ENCODE measurements around the gene TNNT2. TPM values are rescaled to one million over a fixed set of nuclear protein-coding genes. Genes with fewer than 3 reads are reported as not detected.

TNNT2 gene
- total RNA-seq, 1 experiment from 2014 or later, result not detected

DNA sequence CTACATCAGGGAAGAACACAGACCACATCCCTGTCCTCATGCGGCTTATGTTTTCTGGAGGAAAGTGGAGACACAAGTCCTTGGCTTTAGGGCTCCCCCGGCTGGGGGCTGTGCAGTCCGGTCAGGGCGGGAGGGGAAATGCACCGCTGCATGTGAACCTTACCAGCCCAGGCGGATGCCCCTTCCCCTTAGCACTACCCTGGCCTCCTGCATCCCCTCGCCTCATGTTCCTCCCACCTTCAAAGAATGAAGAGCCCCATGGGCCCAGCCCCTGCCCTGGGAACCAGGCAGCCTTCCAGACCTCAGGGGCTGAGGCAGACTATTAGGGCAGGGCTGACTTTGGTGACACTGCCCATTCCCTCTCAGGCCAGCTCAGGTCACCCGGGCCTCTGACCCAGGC lies 45.5 kb downstream of the TNNT2 start:
- DNase-seq (ENCODE audit: low read depth, low spot score) (no peak), ATAC-seq (no peak)
- Histone ChIP-seq H3K9me3 (ENCODE audit: control insufficient read depth, insufficient read depth, low read depth, low read length) (no peaks in the 10 kb centered on the region), H3K4me1 (ENCODE audit: control insufficient read depth, insufficient read depth, low read length) (no peaks in the 10 kb centered on the region), H3K4me3 (ENCODE audit: low read depth in 2 of 2, low read length in 2 of 2) (no peak overlapping the region), H3K27me3 (ENCODE audit: control insufficient read depth, insufficient read depth, low read length) (no peaks in the 10 kb centered on the region), H3K27ac (ENCODE audit: low read length) (no peak overlapping the region), H3K36me3 (ENCODE audit: control insufficient read depth, insufficient read depth, low read length) (no peaks in the 10 kb centered on the region)
- POLR2A ChIA-PET, result no interaction called here
- no peak for TF ChIP-seq TCF7L2 (IDR thresholded peaks at IDR 0.05; ENCODE audit: low read depth, low read length)
- TF ChIP-seq, protein P1, sequence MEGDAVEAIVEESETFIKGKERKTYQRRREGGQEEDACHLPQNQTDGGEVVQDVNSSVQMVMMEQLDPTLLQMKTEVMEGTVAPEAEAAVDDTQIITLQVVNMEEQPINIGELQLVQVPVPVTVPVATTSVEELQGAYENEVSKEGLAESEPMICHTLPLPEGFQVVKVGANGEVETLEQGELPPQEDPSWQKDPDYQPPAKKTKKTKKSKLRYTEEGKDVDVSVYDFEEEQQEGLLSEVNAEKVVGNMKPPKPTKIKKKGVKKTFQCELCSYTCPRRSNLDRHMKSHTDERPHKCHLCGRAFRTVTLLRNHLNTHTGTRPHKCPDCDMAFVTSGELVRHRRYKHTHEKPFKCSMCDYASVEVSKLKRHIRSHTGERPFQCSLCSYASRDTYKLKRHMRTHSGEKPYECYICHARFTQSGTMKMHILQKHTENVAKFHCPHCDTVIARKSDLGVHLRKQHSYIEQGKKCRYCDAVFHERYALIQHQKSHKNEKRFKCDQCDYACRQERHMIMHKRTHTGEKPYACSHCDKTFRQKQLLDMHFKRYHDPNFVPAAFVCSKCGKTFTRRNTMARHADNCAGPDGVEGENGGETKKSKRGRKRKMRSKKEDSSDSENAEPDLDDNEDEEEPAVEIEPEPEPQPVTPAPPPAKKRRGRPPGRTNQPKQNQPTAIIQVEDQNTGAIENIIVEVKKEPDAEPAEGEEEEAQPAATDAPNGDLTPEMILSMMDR (IDR thresholded peaks at IDR 0.05), result no peak
- no peak for TF ChIP-seq SIN3A (IDR thresholded peaks at IDR 0.05; ENCODE audit: borderline replicate concordance, insufficient read depth, low read depth, low read length)
- TF ChIP-seq, protein P2, sequence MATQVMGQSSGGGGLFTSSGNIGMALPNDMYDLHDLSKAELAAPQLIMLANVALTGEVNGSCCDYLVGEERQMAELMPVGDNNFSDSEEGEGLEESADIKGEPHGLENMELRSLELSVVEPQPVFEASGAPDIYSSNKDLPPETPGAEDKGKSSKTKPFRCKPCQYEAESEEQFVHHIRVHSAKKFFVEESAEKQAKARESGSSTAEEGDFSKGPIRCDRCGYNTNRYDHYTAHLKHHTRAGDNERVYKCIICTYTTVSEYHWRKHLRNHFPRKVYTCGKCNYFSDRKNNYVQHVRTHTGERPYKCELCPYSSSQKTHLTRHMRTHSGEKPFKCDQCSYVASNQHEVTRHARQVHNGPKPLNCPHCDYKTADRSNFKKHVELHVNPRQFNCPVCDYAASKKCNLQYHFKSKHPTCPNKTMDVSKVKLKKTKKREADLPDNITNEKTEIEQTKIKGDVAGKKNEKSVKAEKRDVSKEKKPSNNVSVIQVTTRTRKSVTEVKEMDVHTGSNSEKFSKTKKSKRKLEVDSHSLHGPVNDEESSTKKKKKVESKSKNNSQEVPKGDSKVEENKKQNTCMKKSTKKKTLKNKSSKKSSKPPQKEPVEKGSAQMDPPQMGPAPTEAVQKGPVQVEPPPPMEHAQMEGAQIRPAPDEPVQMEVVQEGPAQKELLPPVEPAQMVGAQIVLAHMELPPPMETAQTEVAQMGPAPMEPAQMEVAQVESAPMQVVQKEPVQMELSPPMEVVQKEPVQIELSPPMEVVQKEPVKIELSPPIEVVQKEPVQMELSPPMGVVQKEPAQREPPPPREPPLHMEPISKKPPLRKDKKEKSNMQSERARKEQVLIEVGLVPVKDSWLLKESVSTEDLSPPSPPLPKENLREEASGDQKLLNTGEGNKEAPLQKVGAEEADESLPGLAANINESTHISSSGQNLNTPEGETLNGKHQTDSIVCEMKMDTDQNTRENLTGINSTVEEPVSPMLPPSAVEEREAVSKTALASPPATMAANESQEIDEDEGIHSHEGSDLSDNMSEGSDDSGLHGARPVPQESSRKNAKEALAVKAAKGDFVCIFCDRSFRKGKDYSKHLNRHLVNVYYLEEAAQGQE (IDR thresholded peaks at IDR 0.05; ENCODE audit: insufficient read depth in 1 of 2, low read depth in 2 of 2, low read length in 1 of 2), result no peak
- no peak for TF ChIP-seq POLR2AphosphoS5 (IDR thresholded peaks at IDR 0.05; ENCODE audit: low read depth, low read length)
- intact Hi-C loops (cut with micrococcal nuclease; ENCODE audit: unreplicated experiment) (no loop called here), in situ Hi-C loops (cut with HindIII; ENCODE audit: low pct_unique_long_range_greater_than_20kb, low sequenced_read_pairs) (no loop called here)
- BruUV-seq (replicated peaks), result no TSS peak
- CTCF ChIA-PET, result interaction anchor here (1.3 kb wide), 1 partner anchor 15 kb away, joined by 3 read pairs; no protein-coding TSS in a partner anchor

DNA sequence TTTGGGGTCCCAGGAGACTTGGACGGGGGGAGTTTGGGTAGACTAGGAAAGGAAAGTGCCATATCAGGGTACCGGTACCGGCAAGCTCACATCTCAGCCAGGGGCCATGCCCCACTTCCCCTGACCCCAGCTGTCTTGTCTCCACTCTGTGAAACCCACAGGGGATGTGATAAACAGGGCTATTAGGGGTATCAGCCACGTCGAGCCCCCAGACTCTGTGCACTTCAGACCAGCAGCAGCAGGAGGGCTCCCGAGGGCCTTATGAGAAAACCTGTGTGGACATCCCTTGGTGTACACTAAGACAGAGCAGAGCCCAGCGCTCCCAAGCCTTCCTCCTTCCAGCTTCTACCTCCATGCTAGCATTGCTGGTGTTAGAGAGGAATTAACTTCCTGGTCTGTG lies 46.3 kb downstream of the TNNT2 start:
- intact Hi-C loops (cut with micrococcal nuclease; ENCODE audit: unreplicated experiment), result no loop called here

More for the DNA sequence above, 46.3 kb downstream of the TNNT2 start:
- Histone ChIP-seq H3K27ac (ENCODE audit: low read length) (no peak overlapping the region), H3K4me1 (ENCODE audit: control insufficient read depth, insufficient read depth, low read length) (no peaks in the 10 kb centered on the region), H3K36me3 (ENCODE audit: control insufficient read depth, insufficient read depth, low read length) (no peaks in the 10 kb centered on the region), H3K4me3 (ENCODE audit: low read depth in 2 of 2, low read length in 2 of 2) (no peak overlapping the region), H3K9me3 (ENCODE audit: control insufficient read depth, insufficient read depth, low read depth, low read length) (no peaks in the 10 kb centered on the region), H3K27me3 (ENCODE audit: control insufficient read depth, insufficient read depth, low read length) (no peaks in the 10 kb centered on the region)
- DNase-seq (ENCODE audit: low read depth, low spot score) (no peak), ATAC-seq (no peak)
- CTCF ChIA-PET, result interaction anchor here (1.3 kb wide), 1 partner anchor 16 kb away, joined by 3 read pairs; no protein-coding TSS in a partner anchor
- TF ChIP-seq TCF7L2 (IDR thresholded peaks at IDR 0.05; ENCODE audit: low read depth, low read length) (no peak), SIN3A (IDR thresholded peaks at IDR 0.05; ENCODE audit: borderline replicate concordance, insufficient read depth, low read depth, low read length) (no peak), POLR2AphosphoS5 (IDR thresholded peaks at IDR 0.05; ENCODE audit: low read depth, low read length) (no peak)
- TF ChIP-seq, protein P1 (IDR thresholded peaks at IDR 0.05), result no peak
- TF ChIP-seq, protein P2 (IDR thresholded peaks at IDR 0.05; ENCODE audit: insufficient read depth in 1 of 2, low read depth in 2 of 2, low read length in 1 of 2), result no peak
- no TSS peak for BruUV-seq (replicated peaks)
- in situ Hi-C loops (cut with HindIII; ENCODE audit: low pct_unique_long_range_greater_than_20kb, low sequenced_read_pairs), result no loop called here
- POLR2A ChIA-PET, result no interaction called here

Measured in Panc1 (cell line).